ENCODE measurements around the gene TRMT10A. TPM values are rescaled to one million over a fixed set of nuclear protein-coding genes. Genes with fewer than 3 reads are reported as not detected.
A peak's percentile ranks its signal among the peaks of the same experiment; 100 is the strongest.
"Not testable (repeated sequence)": the region's sequence is repeated elsewhere in the genome, so short reads cannot be mapped to it uniquely, and the experiment has no call there.

Gene TRMT10A
- total RNA-seq, 1 donor from 2014 or later: 9.9 TPM

GRCh38 chr4:99552872-99553271 is 11.0 kb downstream of the TRMT10A start:
- no peak for DNase-seq

- DNase-seq: no peak
Measured at GRCh38 chr4:99540277-99540939, 23.4 kb downstream of the TRMT10A start.

GRCh38 chr4:99537674-99538073 is 26.2 kb downstream of the TRMT10A start:
- DNase-seq: no peak

- DNase-seq: no peak
Measured at GRCh38 chr4:99536848-99537247, 27.0 kb downstream of the TRMT10A start.

GRCh38 chr4:99536271-99536670 is 27.6 kb downstream of the TRMT10A start:
- DNase-seq: no peak

GRCh38 chr4:99534699-99535098 is 29.1 kb downstream of the TRMT10A start:
- not testable (repeated sequence) for DNase-seq

- DNase-seq: no peak
Measured at GRCh38 chr4:99529956-99530355, 33.9 kb downstream of the TRMT10A start.

GRCh38 chr4:99529228-99529627 is 34.6 kb downstream of the TRMT10A start:
- no peak for DNase-seq

GRCh38 chr4:99518601-99519295 is 45.1 kb downstream of the TRMT10A start:
- no peak for DNase-seq

GRCh38 chr4:99510721-99511120 is 53.1 kb downstream of the TRMT10A start, which contains the start of gene C4orf17:
TSS of gene C4orf17 (plus strand) at chr4:99511021. CDS start at chr4:99513082, 2,061 bp downstream.
- no peak for DNase-seq

- no peak for DNase-seq
Measured at GRCh38 chr4:99507762-99508161, 56.1 kb downstream of the TRMT10A start.

- no peak for DNase-seq
Measured at GRCh38 chr4:99507349-99507748, 56.5 kb downstream of the TRMT10A start.

GRCh38 chr4:99506781-99507180 is 57.1 kb downstream of the TRMT10A start:
- peak; percentile 10 for DNase-seq

- no peak for DNase-seq
Measured at GRCh38 chr4:99504804-99505502, 58.9 kb downstream of the TRMT10A start.

Other genes with a start within 250 kb of the TRMT10A start
- not detected in 2 replicates for gene ADH1B, start 242.6 kb downstream of the TRMT10A start, total RNA-seq
- gene ADH1C, start 211.3 kb downstream of the TRMT10A start, total RNA-seq: not detected in 2 replicates
- gene ADH7, start 128.7 kb downstream of the TRMT10A start, total RNA-seq: not detected in 2 replicates
- gene C4orf17, start 53.0 kb downstream of the TRMT10A start, total RNA-seq: not detected in 2 replicates
- 0.23 TPM in 1 of 2 replicates, not detected in the other for gene MTTP, start 10.8 kb upstream of the TRMT10A start, total RNA-seq
- under 0.01 and 0.05 TPM in 2 replicates for gene C4orf54, start 93.8 kb upstream of the TRMT10A start, total RNA-seq